Measurements from ENCODE around the gene MORN1.

The MORN1 gene

DNA sequence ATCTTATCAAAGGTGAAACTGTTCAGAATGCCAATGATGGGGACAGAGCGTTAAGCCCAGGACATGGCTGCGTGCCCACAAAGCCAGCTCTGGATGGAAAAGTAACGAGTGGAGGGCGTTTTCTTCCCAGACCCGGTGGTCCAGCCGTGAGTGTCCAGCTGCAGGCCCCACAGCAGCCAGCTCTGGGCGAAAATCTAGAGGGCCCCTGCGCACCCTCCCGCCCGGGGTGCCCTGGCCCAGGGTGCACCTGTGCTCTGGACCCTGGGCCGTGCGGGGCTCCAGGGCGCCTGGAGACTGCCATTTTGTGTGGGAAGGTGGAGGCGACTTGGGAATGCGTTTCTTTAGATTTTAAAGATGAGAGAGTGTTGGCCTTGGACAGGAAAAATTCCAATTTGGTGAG is 104.4 kb downstream of the MORN1 start:
- no peak for TF ChIP-seq EZH2 (IDR thresholded peaks at IDR 0.05; ENCODE audit: borderline replicate concordance, low read length)
- TF ChIP-seq, protein P1, sequence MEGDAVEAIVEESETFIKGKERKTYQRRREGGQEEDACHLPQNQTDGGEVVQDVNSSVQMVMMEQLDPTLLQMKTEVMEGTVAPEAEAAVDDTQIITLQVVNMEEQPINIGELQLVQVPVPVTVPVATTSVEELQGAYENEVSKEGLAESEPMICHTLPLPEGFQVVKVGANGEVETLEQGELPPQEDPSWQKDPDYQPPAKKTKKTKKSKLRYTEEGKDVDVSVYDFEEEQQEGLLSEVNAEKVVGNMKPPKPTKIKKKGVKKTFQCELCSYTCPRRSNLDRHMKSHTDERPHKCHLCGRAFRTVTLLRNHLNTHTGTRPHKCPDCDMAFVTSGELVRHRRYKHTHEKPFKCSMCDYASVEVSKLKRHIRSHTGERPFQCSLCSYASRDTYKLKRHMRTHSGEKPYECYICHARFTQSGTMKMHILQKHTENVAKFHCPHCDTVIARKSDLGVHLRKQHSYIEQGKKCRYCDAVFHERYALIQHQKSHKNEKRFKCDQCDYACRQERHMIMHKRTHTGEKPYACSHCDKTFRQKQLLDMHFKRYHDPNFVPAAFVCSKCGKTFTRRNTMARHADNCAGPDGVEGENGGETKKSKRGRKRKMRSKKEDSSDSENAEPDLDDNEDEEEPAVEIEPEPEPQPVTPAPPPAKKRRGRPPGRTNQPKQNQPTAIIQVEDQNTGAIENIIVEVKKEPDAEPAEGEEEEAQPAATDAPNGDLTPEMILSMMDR (IDR thresholded peaks at IDR 0.05; ENCODE audit: low read length) = no peak
- H3K27me3 ChIP-seq (ENCODE audit: insufficient read depth, low read length) = no peaks in the 10 kb centered on the region
- H3K4me2 ChIP-seq (ENCODE audit: low read length) = no peak overlapping the region
- no peaks in the 10 kb centered on the region for H3K4me1 ChIP-seq (ENCODE audit: insufficient read depth, low read length, severe bottlenecking)
- no peak overlapping the region for H2AFZ ChIP-seq (ENCODE audit: low read length)
- no peaks in the 10 kb centered on the region for H3K9me3 ChIP-seq (ENCODE audit: low read length)
- no peak overlapping the region for H3K4me3 ChIP-seq (ENCODE audit: low read depth, low read length, poor library complexity, severe bottlenecking)
- no peak overlapping the region for H3K27ac ChIP-seq (ENCODE audit: low read depth, low read length, poor library complexity, severe bottlenecking)
- no peaks in the 10 kb centered on the region for H3K79me2 ChIP-seq (ENCODE audit: insufficient read depth, low read length)
- no peaks in the 10 kb centered on the region for H3F3A ChIP-seq (ENCODE audit: insufficient read depth, low read length)
- no peak overlapping the region for H3K9ac ChIP-seq (ENCODE audit: low read length)
- H3K9me2 ChIP-seq (ENCODE audit: low read depth, low read length) = no peaks in the 10 kb centered on the region
- H3K36me3 ChIP-seq (ENCODE audit: insufficient read depth, low read length) = no peaks in the 10 kb centered on the region
- H4K20me1 ChIP-seq (ENCODE audit: insufficient read depth, low read length) = no peaks in the 10 kb centered on the region

DNA sequence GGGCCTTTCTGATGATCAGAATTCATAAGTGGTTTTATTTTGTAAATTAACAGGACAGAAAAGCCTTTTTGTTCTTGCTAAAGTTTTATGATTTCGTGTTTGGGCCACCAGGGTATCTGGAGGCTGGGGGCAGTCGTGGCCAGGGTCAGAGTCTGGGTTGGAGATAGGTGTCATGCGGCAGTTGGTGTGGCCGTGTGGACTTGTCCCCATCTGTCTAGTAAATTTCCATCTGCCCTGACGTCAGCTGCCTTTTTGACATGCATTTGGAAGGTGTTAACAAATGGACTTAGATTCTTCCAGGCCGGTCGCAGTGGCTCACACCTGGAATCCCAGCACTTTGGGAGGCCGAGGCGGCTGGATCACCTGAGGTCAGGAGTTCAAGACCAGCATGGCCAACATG is 106.4 kb downstream of the MORN1 start:
- no peak overlapping the region for H2AFZ ChIP-seq (ENCODE audit: low read length)
- TF ChIP-seq EZH2 (IDR thresholded peaks at IDR 0.05; ENCODE audit: borderline replicate concordance, low read length) = no peak
- TF ChIP-seq, protein P1 (IDR thresholded peaks at IDR 0.05; ENCODE audit: low read length) = no peak
- no peaks in the 10 kb centered on the region for H4K20me1 ChIP-seq (ENCODE audit: insufficient read depth, low read length)
- H3K79me2 ChIP-seq (ENCODE audit: insufficient read depth, low read length) = no peaks in the 10 kb centered on the region
- H3K4me1 ChIP-seq (ENCODE audit: insufficient read depth, low read length, severe bottlenecking) = no peaks in the 10 kb centered on the region
- no peaks in the 10 kb centered on the region for H3K9me2 ChIP-seq (ENCODE audit: low read depth, low read length)
- no peak overlapping the region for H3K4me3 ChIP-seq (ENCODE audit: low read depth, low read length, poor library complexity, severe bottlenecking)
- no peak overlapping the region for H3K27ac ChIP-seq (ENCODE audit: low read depth, low read length, poor library complexity, severe bottlenecking)
- no peaks in the 10 kb centered on the region for H3F3A ChIP-seq (ENCODE audit: insufficient read depth, low read length)
- no peak overlapping the region for H3K9ac ChIP-seq (ENCODE audit: low read length)
- H3K36me3 ChIP-seq (ENCODE audit: insufficient read depth, low read length) = no peaks in the 10 kb centered on the region
- H3K27me3 ChIP-seq (ENCODE audit: insufficient read depth, low read length) = no peaks in the 10 kb centered on the region
- no peaks in the 10 kb centered on the region for H3K9me3 ChIP-seq (ENCODE audit: low read length)
- no peak overlapping the region for H3K4me2 ChIP-seq (ENCODE audit: low read length)

DNA sequence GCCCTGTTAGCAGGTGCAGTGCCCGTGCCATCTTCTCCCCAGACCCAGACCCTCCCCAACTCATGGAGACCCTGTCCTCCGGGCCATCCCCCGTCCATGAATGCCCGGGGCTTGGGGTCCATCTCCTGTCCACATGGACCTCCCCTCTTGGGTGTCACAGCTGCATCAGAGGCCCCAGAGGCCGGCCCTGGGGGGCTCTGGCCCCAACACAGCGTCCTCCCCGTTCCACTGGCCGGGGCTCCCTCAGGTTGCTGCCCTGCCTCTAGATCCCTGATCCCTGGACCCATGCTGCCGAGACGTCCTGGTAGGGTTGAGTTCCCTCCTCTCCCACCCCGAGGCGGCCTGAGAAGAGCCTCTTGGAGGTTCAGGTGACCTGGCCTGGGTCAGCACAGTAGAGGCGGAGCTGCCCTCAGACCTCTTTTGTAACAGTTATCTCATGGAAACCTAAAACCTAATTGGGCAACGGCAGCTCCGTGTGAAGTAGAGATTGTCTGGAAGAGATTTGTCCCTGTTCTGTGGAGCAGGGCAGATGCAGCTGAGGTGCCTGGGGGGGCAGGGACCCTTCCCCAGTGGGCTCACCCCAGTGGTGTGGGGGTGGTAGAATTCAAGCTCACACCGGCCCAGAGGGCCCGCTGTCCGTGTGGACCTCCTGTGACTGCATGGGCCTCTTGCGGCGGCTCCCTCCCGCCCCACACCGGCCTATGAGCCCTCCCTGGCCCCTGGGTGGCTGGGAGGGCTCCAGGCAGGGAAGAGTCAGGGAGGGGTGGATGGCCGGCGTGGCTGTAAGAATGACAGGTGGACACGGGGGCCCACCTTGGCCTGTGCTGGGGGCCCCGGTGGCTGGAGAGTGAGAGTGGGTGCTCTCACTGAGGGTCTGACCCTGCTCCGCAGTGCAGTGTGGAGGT is 107.1 kb downstream of the MORN1 start:
- Histone ChIP-seq H3K9me3 (ENCODE audit: low read length) (no peaks in the 10 kb centered on the region), H3K4me1 (ENCODE audit: insufficient read depth, low read length, severe bottlenecking) (no peaks in the 10 kb centered on the region), H3K79me2 (ENCODE audit: insufficient read depth, low read length) (no peaks in the 10 kb centered on the region), H3K4me3 (ENCODE audit: low read depth, low read length, poor library complexity, severe bottlenecking) (no peak overlapping the region), H3K36me3 (ENCODE audit: insufficient read depth, low read length) (no peaks in the 10 kb centered on the region), H2AFZ (ENCODE audit: low read length) (no peak overlapping the region), H3K9me2 (ENCODE audit: low read depth, low read length) (no peaks in the 10 kb centered on the region), H3K9ac (ENCODE audit: low read length) (no peak overlapping the region), H3K4me2 (ENCODE audit: low read length) (no peak overlapping the region), H3F3A (ENCODE audit: insufficient read depth, low read length) (no peaks in the 10 kb centered on the region), H3K27me3 (ENCODE audit: insufficient read depth, low read length) (no peaks in the 10 kb centered on the region), H4K20me1 (ENCODE audit: insufficient read depth, low read length) (no peaks in the 10 kb centered on the region), H3K27ac (ENCODE audit: low read depth, low read length, poor library complexity, severe bottlenecking) (no peak overlapping the region)
- TF ChIP-seq, protein P1 (IDR thresholded peaks at IDR 0.05; ENCODE audit: low read length) = no peak
- no peak for TF ChIP-seq EZH2 (IDR thresholded peaks at IDR 0.05; ENCODE audit: borderline replicate concordance, low read length)

Measured in OCI-LY1 (cell line).